Measurements from ENCODE around the gene MSRB1.
A peak's percentile ranks its signal among the peaks of the same experiment; 100 is the strongest.
"Not testable (repeated sequence)": the region's sequence is repeated elsewhere in the genome, so short reads cannot be mapped to it uniquely, and the experiment has no call there.

MSRB1 gene

GRCh38 chr16:1978476-1979120 is 35.6 kb upstream of the MSRB1 start:
- FAIRE-seq, result no peak

DNA sequence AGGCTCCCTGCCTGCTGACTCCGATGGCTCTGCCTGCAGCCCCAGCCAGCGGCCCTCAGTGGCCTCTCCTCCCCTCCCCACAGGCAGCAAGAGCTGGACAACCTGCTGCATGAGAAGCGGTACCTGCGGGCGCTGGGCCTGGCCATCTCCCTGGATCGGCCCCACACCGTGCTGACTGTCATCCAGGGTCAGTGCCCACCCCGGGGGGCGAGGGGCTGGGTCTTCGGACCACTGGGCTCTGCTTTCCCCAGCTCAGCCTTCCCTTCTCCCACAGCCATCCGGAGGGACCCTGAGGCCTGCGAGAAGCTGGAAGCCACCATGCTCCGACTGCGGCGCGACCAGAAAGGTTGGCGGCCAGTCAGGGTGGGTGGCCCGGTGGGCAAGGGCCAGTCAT is 34.9 kb upstream of the MSRB1 start:
- no peak for FAIRE-seq

- FAIRE-seq, result no peak
Observed at GRCh38 chr16:1976951-1977874, 34.2 kb upstream of the MSRB1 start.

DNA sequence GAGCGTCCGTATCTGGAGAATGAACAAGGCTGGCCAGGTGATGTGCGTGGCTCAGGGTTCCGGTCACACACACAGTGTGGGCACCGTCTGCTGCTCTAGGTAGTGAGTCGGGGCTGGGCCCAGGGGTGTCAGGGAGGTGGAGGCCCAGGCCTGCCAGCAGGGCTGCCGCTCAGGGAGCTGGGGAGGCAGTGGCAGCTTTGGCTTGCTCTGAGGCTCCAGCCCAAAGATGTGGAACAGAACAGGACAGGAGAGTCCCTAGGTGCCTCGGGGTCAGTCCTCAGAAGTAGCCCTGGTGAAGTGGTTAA is 33.2 kb upstream of the MSRB1 start:
- no peak for FAIRE-seq

GRCh38 chr16:1975432-1976215 is 32.6 kb upstream of the MSRB1 start:
- no peak for FAIRE-seq

DNA sequence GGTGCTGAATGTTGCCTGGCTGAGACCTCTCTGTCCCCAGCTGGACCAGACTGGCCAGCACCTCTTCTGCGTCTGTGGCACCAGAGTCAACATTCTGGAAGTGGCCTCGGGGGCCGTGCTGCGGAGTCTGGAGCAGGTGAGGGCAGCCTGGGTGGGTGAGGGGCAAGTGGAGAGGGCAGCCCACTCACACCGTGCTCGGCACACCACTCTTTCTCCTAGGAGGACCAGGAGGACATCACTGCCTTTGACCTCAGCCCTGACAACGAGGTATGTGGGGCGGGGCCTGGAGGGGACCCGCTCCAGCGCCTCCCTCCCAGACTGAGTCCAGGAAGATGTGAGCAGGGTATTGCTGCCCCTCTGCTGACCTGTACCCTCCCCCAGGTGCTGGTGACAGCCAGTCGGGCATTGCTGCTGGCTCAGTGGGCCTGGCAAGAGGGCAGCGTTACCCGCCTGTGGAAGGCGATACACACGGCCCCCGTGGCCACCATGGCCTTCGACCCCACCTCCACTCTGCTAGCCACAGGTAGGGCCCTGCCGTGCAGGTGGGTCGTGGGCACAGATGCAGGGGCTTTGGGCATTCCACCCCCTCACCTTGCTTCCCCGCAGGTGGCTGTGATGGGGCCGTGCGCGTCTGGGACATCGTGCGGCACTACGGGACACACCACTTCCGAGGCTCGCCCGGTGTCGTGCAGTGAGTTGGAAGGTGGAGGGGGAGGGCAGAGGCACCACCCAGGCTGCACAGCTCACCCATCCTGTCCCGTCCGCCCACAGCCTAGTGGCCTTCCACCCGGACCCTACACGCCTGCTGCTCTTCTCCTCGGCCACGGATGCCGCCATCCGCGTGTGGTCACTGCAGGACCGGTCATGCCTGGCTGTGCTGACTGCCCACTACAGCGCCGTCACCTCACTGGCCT is 31.4 kb upstream of the MSRB1 start:
- FAIRE-seq, result no peak

GRCh38 chr16:1973461-1974156 is 30.6 kb upstream of the MSRB1 start:
- FAIRE-seq, result no peak

DNA sequence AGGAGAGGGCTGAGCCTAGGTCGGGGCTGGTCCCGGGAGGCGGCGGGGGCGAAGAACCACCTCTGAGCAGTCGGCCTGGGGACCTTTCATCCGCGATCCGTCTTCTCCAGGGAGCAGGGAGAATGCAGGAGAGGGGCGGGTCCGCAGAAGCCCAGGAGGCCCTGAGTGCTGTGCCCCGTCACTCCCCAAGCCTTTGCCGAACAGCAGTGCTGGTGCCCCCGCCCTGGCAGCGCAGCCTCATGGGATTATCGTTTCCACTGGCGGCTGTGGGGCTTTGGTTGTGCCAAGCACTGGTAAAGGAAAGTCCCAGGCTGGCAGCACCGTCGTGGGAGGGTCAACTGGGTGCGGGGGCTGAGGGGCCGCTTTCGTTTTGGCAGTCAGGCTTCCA is 29.5 kb upstream of the MSRB1 start:
- FAIRE-seq, result no peak

- FAIRE-seq, result no peak
Observed at GRCh38 chr16:1971796-1972489, 28.9 kb upstream of the MSRB1 start, which contains the start of gene TBL3. TBL3 (plus strand) TSS chr16:1972053; CDS start chr16:1972165, 112 bp downstream.

GRCh38 chr16:1968146-1968953 is 25.4 kb upstream of the MSRB1 start:
- no peak for FAIRE-seq

DNA sequence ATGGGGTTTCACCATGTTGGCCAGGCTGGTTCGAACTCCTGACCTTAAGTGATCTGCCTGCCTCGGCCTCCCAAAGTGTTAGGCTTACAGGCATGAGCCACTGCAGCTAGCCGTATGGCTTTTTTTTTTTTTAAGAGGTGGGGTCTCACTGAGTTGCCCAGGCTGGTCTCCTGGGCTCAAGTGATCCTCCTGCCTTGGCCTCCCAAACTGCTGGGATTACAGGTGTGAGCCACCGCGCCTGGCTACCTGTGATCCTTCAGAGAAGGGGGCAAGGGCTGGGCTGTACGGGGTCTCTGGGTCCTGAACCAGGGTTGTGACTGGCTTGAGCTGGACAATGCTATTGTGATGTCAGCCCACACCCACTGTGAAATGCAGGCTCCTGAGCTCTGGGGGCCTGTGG is 23.5 kb upstream of the MSRB1 start, which contains the start of gene RNF151:
Gene RNF151, plus strand, starts transcription at position 397 of the 400 bp plus-strand sequence. CDS start 26 bp downstream, outside the sequence.
- no peak for FAIRE-seq

DNA sequence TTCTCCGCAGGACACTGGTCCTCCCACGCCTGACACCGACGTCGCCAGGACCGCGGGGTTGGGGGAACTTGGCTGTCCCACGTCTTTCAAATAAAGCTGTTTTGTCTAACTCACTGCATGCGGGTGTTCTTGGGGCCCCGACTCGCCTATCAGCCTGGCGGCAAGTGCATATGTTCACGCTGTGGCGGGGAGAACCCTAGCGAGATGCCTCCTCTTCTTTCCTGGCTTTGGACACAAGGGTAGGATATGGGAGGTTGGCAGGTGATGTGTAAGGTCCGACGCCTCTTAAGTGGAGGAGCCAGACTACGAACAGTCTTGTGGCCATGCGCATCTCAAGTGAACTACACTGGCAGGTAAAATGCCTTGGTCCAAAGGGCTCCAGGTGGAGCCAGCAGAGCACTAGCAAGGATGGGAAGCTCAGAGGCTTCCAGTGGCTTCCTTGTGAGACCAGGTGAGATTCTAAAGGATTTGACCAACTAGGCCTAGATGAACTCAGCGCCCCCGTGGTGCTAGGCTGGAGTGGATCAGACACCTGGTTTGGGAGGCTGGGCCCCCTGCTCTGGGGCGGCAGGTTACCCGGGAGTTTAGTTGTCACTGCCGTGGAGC is 22.5 kb upstream of the MSRB1 start:
- no peak for FAIRE-seq

- peak; percentile 76 for FAIRE-seq
Observed at GRCh38 chr16:1964506-1965395, 21.8 kb upstream of the MSRB1 start, which contains the start of gene RPS2. RPS2 (minus strand) TSS chr16:1964826; CDS start chr16:1964625, 201 bp downstream.

GRCh38 chr16:1963806-1964505 is 21.0 kb upstream of the MSRB1 start:
- no peak for FAIRE-seq

DNA sequence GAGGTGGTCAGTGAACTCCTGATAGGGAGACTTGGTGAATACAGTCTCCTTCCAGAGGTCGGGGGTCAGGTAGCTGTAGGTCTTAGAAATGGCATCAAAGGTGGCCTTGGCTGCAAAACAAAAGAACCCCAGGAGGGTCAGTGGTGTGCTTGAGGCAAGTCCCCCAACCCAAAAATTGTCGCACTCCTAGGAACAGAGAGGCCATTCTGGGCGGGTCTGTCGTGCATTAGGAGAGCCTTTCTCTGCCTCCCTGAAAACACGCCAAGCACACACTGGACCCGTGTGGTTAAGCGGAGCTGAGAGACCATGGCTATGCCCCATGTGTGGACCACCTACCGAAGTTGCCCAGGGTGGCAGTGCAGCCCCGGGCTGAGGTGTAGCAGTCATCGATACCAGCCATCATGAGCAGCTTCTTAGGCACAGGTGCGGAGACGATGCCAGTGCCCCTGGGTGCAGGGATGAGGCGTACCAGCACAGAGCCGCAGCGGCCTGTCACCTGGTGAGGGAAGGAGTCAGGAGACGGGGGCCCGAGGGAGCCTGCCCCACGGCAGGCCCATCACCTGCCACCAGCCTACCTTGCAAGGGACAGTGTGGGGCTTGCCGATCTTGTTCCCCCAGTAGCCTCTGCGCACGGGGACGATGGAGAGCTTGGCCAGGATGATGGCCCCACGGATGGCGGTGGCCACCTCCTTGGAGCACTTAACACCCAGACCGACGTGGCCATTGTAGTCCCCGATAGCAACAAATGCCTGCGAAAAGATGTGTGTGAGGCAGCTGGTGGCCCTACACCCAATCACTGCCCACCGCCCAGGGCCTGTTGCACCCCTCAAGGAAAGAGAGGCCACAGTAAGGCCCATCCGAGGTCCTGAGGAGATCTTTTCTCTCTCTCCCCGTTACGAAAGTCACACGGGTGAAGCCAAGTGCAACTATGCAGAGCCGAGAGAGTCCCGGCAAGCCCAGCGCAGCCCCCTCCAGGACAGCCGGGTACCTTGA is 19.5 kb upstream of the MSRB1 start:
- FAIRE-seq, result not testable (repeated sequence)

- FAIRE-seq, result no peak
Observed at GRCh38 chr16:1961651-1962067, 18.7 kb upstream of the MSRB1 start.
